H1 (cell line): ENCODE measurements around the gene FOXP4. TPM values are rescaled to one million over a fixed set of nuclear protein-coding genes. Genes with fewer than 3 reads are reported as not detected.

ENCODE experiments used
- CTCF ChIA-PET: fragments of 300-600 bp; sonication (Branson Sonifier 250); formaldehyde crosslinking; loops from one replicate; lab custom pipeline; 2021; ENCODE audit not compliant: partially characterized antibody; lab: Charles Lee
- POLR2A ChIA-PET: fragments of 300-600 bp; sonication (Branson Sonifier 250); formaldehyde crosslinking; loops from one replicate; lab custom pipeline; 2021; ENCODE audit warnings: inconsistent platforms; ENCODE audit not compliant: partially characterized antibody; lab: Charles Lee
- DNase-seq, 2 experiments: peaks; one replicate each; pipeline versions ENCODE4 v3.0.0 to v3.0.0-alpha.2; 2010 to 2022; ENCODE audit warnings: low spot score in 2 of 2, low read depth in 1 of 2, mixed read lengths in 1 of 2
- FAIRE-seq: peaks from 2 replicates; lab custom pipeline; 2011; peaks lifted over from hg19 to GRCh38; lab: Jason Lieb, UNC
- H2AFZ ChIP-seq: 2 replicates; pipeline ENCODE4 v1.8.1; 2012; ENCODE audit warnings: low read length, inconsistent platforms
- H2AK5ac ChIP-seq: 2 replicates; pipeline ENCODE4 v1.6.1; 2013; ENCODE audit warnings: low read depth, low read length
- H2BK120ac ChIP-seq: replicated peaks from 2 replicates; pipeline ENCODE3; 2013; ENCODE audit warnings: low read depth, low read length, inconsistent platforms
- H2BK12ac ChIP-seq: 2 replicates; pipeline ENCODE4 v1.6.1; 2013; ENCODE audit warnings: low read depth, low read length
- H2BK15ac ChIP-seq: 2 replicates; pipeline ENCODE4 v1.6.1; 2013; ENCODE audit warnings: low read length
- H2BK20ac ChIP-seq: 2 replicates; pipeline ENCODE4 v1.6.1; 2013; ENCODE audit warnings: low read length
- H2BK5ac ChIP-seq: 2 replicates; pipeline ENCODE4 v1.6.1; 2013; ENCODE audit warnings: low read depth, low read length
- H3K14ac ChIP-seq: 2 replicates; pipeline ENCODE4 v1.6.1; 2013; ENCODE audit warnings: inconsistent platforms; ENCODE audit not compliant: insufficient read length
- H3K18ac ChIP-seq: 2 replicates; pipeline ENCODE4 v1.6.1; 2013; ENCODE audit warnings: low read length; ENCODE audit errors: extremely low read depth
- H3K23ac ChIP-seq: 2 replicates; pipeline ENCODE4 v1.6.1; 2013; ENCODE audit warnings: inconsistent platforms; ENCODE audit not compliant: insufficient read length
- H3K23me2 ChIP-seq: 2 replicates; pipeline ENCODE4 v1.6.1; 2013; ENCODE audit warnings: low read depth, low read length
- H3K27ac ChIP-seq: 2 replicates; pipeline ENCODE4 v1.6.1; 2011; ENCODE audit warnings: low read depth, low read length, inconsistent platforms
- H3K27me3 ChIP-seq, 4 experiments: replicated peaks in 1 of 4; 1 replicate in 1 of 4; 2 replicates in 3 of 4; pipeline versions ENCODE4 v1.6.1 to v1.8.1; 2011 to 2013; ENCODE audit warnings: low read length in 3 of 4, mild to moderate bottlenecking in 3 of 4, inconsistent platforms in 2 of 4, mixed read lengths in 2 of 4, moderate library complexity in 1 of 4; ENCODE audit not compliant: control insufficient read depth in 3 of 4, insufficient read depth in 3 of 4; ENCODE audit errors: extremely low read depth in 1 of 4
- H3K36me3 ChIP-seq, 4 experiments: 2 replicates each; pipeline versions ENCODE4 v1.6.1 to v1.8.1; 2011 to 2013; ENCODE audit warnings: mild to moderate bottlenecking in 4 of 4, low read length in 3 of 4, moderate library complexity in 2 of 4, control low read depth in 1 of 4, inconsistent platforms in 1 of 4; ENCODE audit not compliant: insufficient read depth in 4 of 4, control insufficient read depth in 2 of 4
- H3K4ac ChIP-seq: replicated peaks from 2 replicates; pipeline ENCODE3; 2013; ENCODE audit warnings: low read length, low read depth, mixed read lengths, inconsistent platforms; ENCODE audit not compliant: insufficient read length
- H3K4me1 ChIP-seq, 4 experiments: replicated peaks in 1 of 4; 1 replicate in 1 of 4; 2 replicates in 3 of 4; pipeline versions ENCODE4 v1.6.1 to v1.8.1; 2011 to 2013; ENCODE audit warnings: low read length in 3 of 4, inconsistent platforms in 2 of 4, mixed read lengths in 1 of 4; ENCODE audit not compliant: insufficient read depth in 4 of 4, control insufficient read depth in 3 of 4
- H3K4me2 ChIP-seq, 2 experiments: 2 replicates each; pipeline versions ENCODE4 v1.6.1 to v1.8.1; 2011 to 2013; ENCODE audit warnings: low read depth in 2 of 2, low read length in 2 of 2, control low read depth in 1 of 2, inconsistent platforms in 1 of 2, mild to moderate bottlenecking in 1 of 2; ENCODE audit not compliant: insufficient read depth in 1 of 2
- H3K4me3 ChIP-seq, 4 experiments: fragments of 200-600, 300-600 bp in 1 of 4; sonication (generic), shearing (Covaris generic), sonication (Bioruptor Twin) in 1 of 4; 2 replicates each; pipeline versions ENCODE4 v1.5.1 to v1.8.1; 2011 to 2016; ENCODE audit warnings: low read length in 4 of 4, low read depth in 3 of 4, control low read depth in 2 of 4, inconsistent platforms in 2 of 4, mild to moderate bottlenecking in 2 of 4, mixed read lengths in 1 of 4, moderate library complexity in 1 of 4; ENCODE audit not compliant: insufficient read depth in 2 of 4; ENCODE audit errors: extremely low read depth in 1 of 4
- H3K56ac ChIP-seq: replicated peaks from 2 replicates; pipeline ENCODE3; 2013; ENCODE audit warnings: low read depth, mild to moderate bottlenecking, mixed read lengths, low read length, inconsistent platforms; ENCODE audit not compliant: insufficient read length
- H3K79me1 ChIP-seq: 2 replicates; pipeline ENCODE4 v1.6.1; 2013; ENCODE audit warnings: low read depth, low read length, control low read depth
- H3K79me2 ChIP-seq, 2 experiments: 2 replicates each; pipeline versions ENCODE4 v1.6.1 to v1.8.1; 2012 to 2013; ENCODE audit warnings: low read length in 2 of 2, mild to moderate bottlenecking in 2 of 2, inconsistent platforms in 1 of 2; ENCODE audit not compliant: insufficient read depth in 2 of 2, control insufficient read depth in 1 of 2
- H3K9ac ChIP-seq, 4 experiments: replicated peaks in 1 of 4; 1 replicate in 1 of 4; 2 replicates in 3 of 4; pipeline versions ENCODE4 v1.6.1 to v1.8.1; 2011 to 2013; ENCODE audit warnings: low read depth in 3 of 4, low read length in 3 of 4, control low read depth in 2 of 4, mild to moderate bottlenecking in 2 of 4, moderate library complexity in 2 of 4, inconsistent platforms in 1 of 4; ENCODE audit errors: extremely low read depth in 1 of 4
- H3K9me3 ChIP-seq, 2 experiments: 2 replicates each; pipeline versions ENCODE4 v1.6.1 to v1.8.1; 2012 to 2013; ENCODE audit warnings: mild to moderate bottlenecking in 2 of 2, moderate library complexity in 2 of 2, control low read depth in 1 of 2, inconsistent platforms in 1 of 2, low read depth in 1 of 2, low read length in 1 of 2, mixed read lengths in 1 of 2; ENCODE audit not compliant: insufficient read depth in 2 of 2
- H4K20me1 ChIP-seq, 2 experiments: replicated peaks in 1 of 2; 2 replicates each; pipeline versions ENCODE3 to v1.8.1; 2011 to 2013; ENCODE audit warnings: inconsistent platforms in 2 of 2, low read length in 2 of 2, mild to moderate bottlenecking in 1 of 2; ENCODE audit not compliant: insufficient read depth in 2 of 2, control insufficient read depth in 1 of 2
- H4K5ac ChIP-seq: 2 replicates; pipeline ENCODE4 v1.6.1; 2013; ENCODE audit warnings: low read length, low read depth, mixed read lengths, inconsistent platforms; ENCODE audit not compliant: insufficient read length
- H4K8ac ChIP-seq: 2 replicates; pipeline ENCODE4 v1.8.0; 2013; ENCODE audit warnings: mild to moderate bottlenecking, moderate library complexity, low read length, inconsistent platforms; ENCODE audit not compliant: insufficient read depth; ENCODE audit errors: extremely low read depth
- H4K91ac ChIP-seq: replicated peaks from 2 replicates; pipeline ENCODE3; 2013; ENCODE audit warnings: low read length, mixed read lengths, inconsistent platforms; ENCODE audit not compliant: insufficient read length
- GTF2F1 ChIP-seq: IDR thresholded peaks from 2 replicates; pipeline ENCODE4 v1.6.1; 2012; ENCODE audit warnings: low read depth, low read length, improper control_type of control experiment, borderline replicate concordance
- MAX ChIP-seq: IDR thresholded peaks from 2 replicates; pipeline ENCODE4 v1.6.1; 2012; ENCODE audit warnings: inconsistent platforms
- POLR2A ChIP-seq, 2 experiments: IDR thresholded peaks; 1 replicate in 1 of 2; 2 replicates in 1 of 2; pipeline ENCODE4 v1.6.1; 2011; ENCODE audit warnings: low read depth in 2 of 2, low read length in 2 of 2, mild to moderate bottlenecking in 2 of 2; ENCODE audit errors: control extremely low read depth in 1 of 2
- RFX5 ChIP-seq: IDR thresholded peaks from 2 replicates; pipeline ENCODE4 v1.6.1; 2011; ENCODE audit warnings: low read depth, low read length, improper control_type of control experiment, borderline replicate concordance
- SAP30 ChIP-seq: fragments of 300-600 bp; sonication (generic); IDR thresholded peaks from 2 replicates; pipeline ENCODE4 v1.7.1; 2012; ENCODE audit warnings: low read length, moderate library complexity, mild to moderate bottlenecking, inconsistent platforms; ENCODE audit not compliant: insufficient read depth, insufficient replicate concordance
- TAF1 ChIP-seq: IDR thresholded peaks from 2 replicates; pipeline ENCODE4 v1.6.1; 2011; ENCODE audit warnings: mild to moderate bottlenecking, low read depth, low read length
- TBP ChIP-seq: IDR thresholded peaks from 2 replicates; pipeline ENCODE4 v1.6.1; 2011; ENCODE audit warnings: low read depth, low read length, improper control_type of control experiment
- TEAD4 ChIP-seq: IDR thresholded peaks from 2 replicates; pipeline ENCODE4 v1.6.1; 2012; ENCODE audit warnings: low read depth, low read length, inconsistent platforms, mixed read lengths
- YY1 ChIP-seq: IDR thresholded peaks from 2 replicates; pipeline ENCODE4 v1.6.1; 2011; ENCODE audit warnings: low read depth, mild to moderate bottlenecking, low read length
- WGBS, 2 experiments: shearing (Covaris generic) in 1 of 2; methylation state at CpG; one replicate each; pipeline versions ENCODE4 v1.1.6 to v1.1.7; 2013 to 2015; ENCODE audit warnings: low lambda C conversion rate in 2 of 2, mixed read lengths in 2 of 2, inconsistent platforms in 1 of 2, low coverage in 1 of 2, missing lambda C conversion rate in 1 of 2; ENCODE audit not compliant: insufficient replicate concordance in 2 of 2, insufficient coverage in 1 of 2, insufficient read length in 1 of 2; ENCODE audit errors: extremely low coverage in 1 of 2, missing lambda C conversion rate in 1 of 2; 5-methylcytosine and 5-hydroxymethylcytosine counted together
- polyA plus RNA-seq, 7 experiments: library from polyadenylated mRNA; depleted of rRNA in 3 of 7; stranded (reverse) in 5 of 7; unstranded in 2 of 7; fragments of >200 nt in 5 of 7; fragments of 200-250 nt in 2 of 7; gene quantifications; 1 replicate in 5 of 7; 2 replicates in 1 of 7; 4 replicates in 1 of 7; pipeline versions ENCODE4 v1.2.1 to v1.2.3, GENCODE V29; 2011 to 2013; ENCODE audit warnings: missing spikeins in 2 of 7, mixed read lengths in 2 of 7
- total RNA-seq: library from RNA; stranded (reverse); fragmentation: NEBNext Ultra II Directional; extraction: Animal tissue kit (Norgen Biotek cat#: 25700); gene quantifications from 2 replicates; pipeline ENCODE4 v1.2.1, GENCODE V29; 2021

The FOXP4 gene
- total and polyA plus RNA-seq, 2 of the 8 experiments (the other 6 are each of a cell fraction or from before 2014, with no cell fraction given): 4.8 to 13.3 TPM

- H2BK12ac ChIP-seq: peak overlapping the region; percentile 72
- H2AFZ ChIP-seq: no peak overlapping the region
- H2BK120ac ChIP-seq: no peak overlapping the region
- H3K79me2 ChIP-seq: no peaks in the 10 kb centered on the region; a peak in 1 of 4 replicates
- no peak overlapping the region for H3K4me2 ChIP-seq
- no peak overlapping the region for H3K4me3 ChIP-seq
- H3K9me3 ChIP-seq: no peaks in the 10 kb centered on the region
- H4K91ac ChIP-seq: no peak overlapping the region
- no peaks in the 10 kb centered on the region for H4K20me1 ChIP-seq
- H3K79me1 ChIP-seq: no peaks in the 10 kb centered on the region
- H2BK5ac ChIP-seq: 0 out of 2 replicates have a peak overlapping the region, but pooled peaks have one; percentile 57
- H3K23me2 ChIP-seq: peaks cover 3% of the 10 kb centered on the region; the same call in 1 of the 2 replicates
- no peak overlapping the region; the same call in 1 of the 2 replicates for H2BK15ac ChIP-seq
- H3K27me3 ChIP-seq: no peaks in the 10 kb centered on the region
- DNase-seq (no peak), FAIRE-seq (no peak)
- no peak overlapping the region for H3K23ac ChIP-seq
- H2AK5ac ChIP-seq: peak overlapping the region; percentile 43; the same call in 1 of the 2 replicates
- H4K5ac ChIP-seq: no peak overlapping the region
- H3K18ac ChIP-seq: peak overlapping the region; percentile 26; the same call in 1 of the 2 replicates
- no peak overlapping the region for H3K14ac ChIP-seq
- no peaks in the 10 kb centered on the region for H3K36me3 ChIP-seq
- no peak overlapping the region for H4K8ac ChIP-seq
- no peak overlapping the region for H3K27ac ChIP-seq
- ChIA-PET CTCF (interaction anchor here (0.5 to 1.9 kb wide), 11 partner anchors 10 to 224 kb away, joined by 3 to 8 read pairs (median 3); no protein-coding TSS in a partner anchor), POLR2A (interaction anchor here (1.2 to 1.4 kb wide), 2 partner anchors 11 to 16 kb away, joined by 3 to 4 read pairs; no protein-coding TSS in a partner anchor)
- no peak overlapping the region; a peak in 1 of 7 replicates for H3K9ac ChIP-seq
- 0 out of 2 replicates have a peak overlapping the region, but pooled peaks have one; percentile 63 for H2BK20ac ChIP-seq
- H3K4ac ChIP-seq: no peak overlapping the region
- 74% methylated on average over 7 of the region's 7 CpGs; no CpG with 5 or more reads in 1 of the 2 experiments for WGBS, 2 experiments
- peaks cover 36 to 59% (median 42%) of the 10 kb centered on the region in 4 experiments for H3K4me1 ChIP-seq
- H3K56ac ChIP-seq: no peak overlapping the region
- TF ChIP-seq TBP: no peak
- no peak for TF ChIP-seq MAX
- no peak for TF ChIP-seq TAF1
- TF ChIP-seq TEAD4: no peak
- no peak for TF ChIP-seq POLR2A (IDR thresholded peaks at IDR 0.05; ENCODE audit: control extremely low read depth in 1 of 2, low read depth in 2 of 2, low read length in 2 of 2)
- no peak for TF ChIP-seq GTF2F1
- no peak for TF ChIP-seq SAP30
- TF ChIP-seq RFX5: no peak
- TF ChIP-seq YY1: no peak
These were observed 27.1 kb downstream of the FOXP4 start for GRCh38 chr6:41573276-41573675.
